Erythroblast (primary cell): Measurements from ENCODE around the gene TSHZ3.

Source experiments
- GATA1 ChIP-seq: IDR thresholded peaks from 2 replicates; pipeline ENCODE4 v1.6.1; 2011; ENCODE audit warnings: low read depth, mild to moderate bottlenecking, control low read depth, low read length, moderate library complexity
- POLR2A ChIP-seq: IDR thresholded peaks from 2 replicates; pipeline ENCODE4 v1.6.1; 2011; ENCODE audit warnings: mild to moderate bottlenecking, low read length

- TF ChIP-seq POLR2A (no peak), GATA1 (no peak)
Observed at GRCh38 chr19:31361728-31362127, 12.5 kb upstream of the TSHZ3 start.
